Naive thymus-derived CD8-positive, alpha-beta T cell (primary cell): Measurements from ENCODE around the gene ABCA1. TPM values are rescaled to one million over a fixed set of nuclear protein-coding genes. Genes with fewer than 3 reads are reported as not detected.

Experiments used
- ATAC-seq, 2 donors: fragments of 150-1000 bp; cut with Tn5 transposase in 1 of 2; sonication (Bioruptor Pico), chemical (Tn5 transposase) in 1 of 2; 1 replicate in 1 of 2; 2 replicates in 1 of 2; pipeline ENCODE4 v1.10.0; 2021; ENCODE audit warnings: mild to moderate bottlenecking in 2 of 2, moderate library complexity in 2 of 2
- POLR2A ChIA-PET: fragments of 350-600 bp; sonication (Branson Sonifier 250); formaldehyde crosslinking; loops from one replicate; lab custom pipeline; 2021; ENCODE audit warnings: antibody characterized with exemption; lab: Charles Lee
- DNase-seq, 10 donors: peaks; one replicate each; pipeline versions ENCODE4 v3.0.0 to v3.0.0-alpha.2; 2020 to 2022
- H3K27ac Mint-ChIP-seq, 10 donors: one replicate each; pipeline ENCODE4 v1.8.0; 2020 to 2022; ENCODE audit warnings: mild to moderate bottlenecking in 10 of 10, mixed read lengths in 10 of 10, moderate library complexity in 4 of 10, inconsistent platforms in 1 of 10
- H3K27me3 Mint-ChIP-seq, 5 donors: one replicate each; pipeline ENCODE4 v1.8.0; 2021 to 2022; ENCODE audit warnings: mixed read lengths in 5 of 5
- H3K36me3 Mint-ChIP-seq, 3 donors: one replicate each; pipeline ENCODE4 v1.8.0; 2020 to 2022; ENCODE audit warnings: mixed read lengths in 3 of 3, mild to moderate bottlenecking in 2 of 3, inconsistent platforms in 1 of 3
- H3K4me1 Mint-ChIP-seq, 4 donors: one replicate each; pipeline ENCODE4 v1.8.0; 2021 to 2022; ENCODE audit warnings: mixed read lengths in 4 of 4
- H3K4me3 Mint-ChIP-seq, 10 donors: one replicate each; pipeline ENCODE4 v1.8.0; 2020 to 2022; ENCODE audit warnings: mild to moderate bottlenecking in 10 of 10, mixed read lengths in 10 of 10, moderate library complexity in 6 of 10, inconsistent platforms in 1 of 10
- H3K9me3 Mint-ChIP-seq, 9 donors: one replicate each; pipeline ENCODE4 v1.8.0; 2020 to 2022; ENCODE audit warnings: mixed read lengths in 9 of 9, mild to moderate bottlenecking in 3 of 9, inconsistent platforms in 1 of 9, moderate library complexity in 1 of 9
- polyA plus RNA-seq, 3 donors: library from polyadenylated mRNA; unstranded; fragments of 300-500 nt; fragmentation: Illumina TruSeq; gene quantifications; one replicate each; pipeline ENCODE4 v1.2.3, GENCODE V29; 2021
- total RNA-seq, 8 experiments: library from RNA in 2 of 8; stranded (reverse) in 2 of 8; gene quantifications; one replicate each; pipeline ENCODE4 v1.2.3 and lab custom pipeline; 2021 to 2026

The ABCA1 gene
- total and polyA plus RNA-seq, 5 experiments from 2014 or later: 0.13 to 0.93 (median 0.43) TPM; not detected in 1

GRCh38 chr9:104871961-104872527 lies 55.9 kb downstream of the ABCA1 start:
- H3K4me1 Mint-ChIP-seq: peaks cover 0 to 20% (median 0%) of the 10 kb centered on the region in 4 donors
- peaks cover 0 to 4% (median 0%) of the 10 kb centered on the region in 9 donors for H3K9me3 Mint-ChIP-seq
- H3K27me3 Mint-ChIP-seq: no peaks in the 10 kb centered on the region
- no peak overlapping the region for H3K4me3 Mint-ChIP-seq
- DNase-seq (no peak), ATAC-seq (no peak)
- peaks cover 0 to 26% (median 6%) of the 10 kb centered on the region in 3 donors for H3K36me3 Mint-ChIP-seq
- H3K27ac Mint-ChIP-seq: no peak overlapping the region
- POLR2A ChIA-PET: interaction anchor here (0.6 kb wide), 1 partner anchor 11 kb away, joined by 4 read pairs; no protein-coding TSS in a partner anchor

GRCh38 chr9:104869811-104870210 lies 58.1 kb downstream of the ABCA1 start:
- Mint-ChIP-seq H3K4me3 (no peak overlapping the region), H3K27me3 (no peaks in the 10 kb centered on the region), H3K9me3 (peaks cover 0 to 4% (median 0%) of the 10 kb centered on the region in 9 donors), H3K27ac (no peak overlapping the region), H3K36me3 (peaks cover 0 to 13% (median 6%) of the 10 kb centered on the region in 3 donors), H3K4me1 (peaks cover 0 to 20% (median 0%) of the 10 kb centered on the region in 4 donors)
- POLR2A ChIA-PET: no interaction called here
- ATAC-seq (no peak), DNase-seq (no peak)

GRCh38 chr9:104868687-104869404 lies 59.1 kb downstream of the ABCA1 start:
- DNase-seq (no peak), ATAC-seq (no peak)
- H3K9me3 Mint-ChIP-seq: peaks cover 0 to 1% (median 0%) of the 10 kb centered on the region in 9 donors
- peak overlapping the region in 2 of 10 donors; percentile 19 to 21 for H3K27ac Mint-ChIP-seq
- peaks cover 0 to 13% (median 6%) of the 10 kb centered on the region in 3 donors for H3K36me3 Mint-ChIP-seq
- H3K4me3 Mint-ChIP-seq: peak overlapping the region in 1 of 10 donors; percentile 24
- H3K27me3 Mint-ChIP-seq: no peaks in the 10 kb centered on the region
- H3K4me1 Mint-ChIP-seq: peaks cover 0 to 23% (median 0%) of the 10 kb centered on the region in 4 donors
- POLR2A ChIA-PET: no interaction called here

GRCh38 chr9:104868303-104868686 lies 59.7 kb downstream of the ABCA1 start:
- ATAC-seq: no peak
- no peak for DNase-seq
- POLR2A ChIA-PET: no interaction called here
- Mint-ChIP-seq H3K4me3 (peak overlapping the region in 1 of 10 donors; percentile 24), H3K36me3 (peaks cover 0 to 10% (median 6%) of the 10 kb centered on the region in 3 donors), H3K9me3 (no peaks in the 10 kb centered on the region), H3K27ac (no peak overlapping the region), H3K27me3 (no peaks in the 10 kb centered on the region), H3K4me1 (peaks cover under 1 to 25% (median 3%) of the 10 kb centered on the region in 4 donors)

- H3K36me3 Mint-ChIP-seq: peaks cover 0 to 6% (median 4%) of the 10 kb centered on the region in 3 donors
- H3K4me3 Mint-ChIP-seq: no peak overlapping the region
- peaks cover 4 to 27% (median 6%) of the 10 kb centered on the region in 4 donors for H3K4me1 Mint-ChIP-seq
- H3K27ac Mint-ChIP-seq: no peak overlapping the region
- ATAC-seq (no peak), DNase-seq (no peak)
- no peaks in the 10 kb centered on the region for H3K27me3 Mint-ChIP-seq
- H3K9me3 Mint-ChIP-seq: no peaks in the 10 kb centered on the region
- POLR2A ChIA-PET: no interaction called here
These were observed 61.8 kb downstream of the ABCA1 start for GRCh38 chr9:104866191-104866590.

DNA sequence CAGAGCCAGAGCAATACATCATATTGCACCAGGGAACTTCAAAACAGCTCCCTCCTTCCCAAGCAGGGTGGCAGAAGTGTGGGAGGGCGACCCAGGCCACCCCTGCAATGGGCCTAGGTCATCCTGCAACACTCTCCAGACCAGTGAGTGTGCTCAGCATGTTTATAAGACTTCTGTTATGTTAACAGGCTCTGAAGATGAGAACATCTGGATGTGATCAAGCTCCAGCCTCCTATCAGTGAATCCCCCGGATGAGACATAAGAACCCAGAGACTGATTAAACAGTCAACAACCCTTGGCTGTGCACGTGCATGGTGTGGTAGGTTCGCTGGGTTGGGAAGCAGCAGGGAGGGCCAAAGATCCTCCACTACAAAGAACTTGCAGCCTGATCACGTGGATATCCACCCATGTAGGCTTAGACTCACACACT lies 63.3 kb downstream of the ABCA1 start:
- Mint-ChIP-seq H3K36me3 (peaks cover 0 to 7% (median 7%) of the 10 kb centered on the region in 3 donors), H3K27me3 (no peaks in the 10 kb centered on the region), H3K4me3 (no peak overlapping the region), H3K9me3 (no peaks in the 10 kb centered on the region), H3K4me1 (peaks cover 4 to 37% (median 6%) of the 10 kb centered on the region in 4 donors), H3K27ac (no peak overlapping the region)
- ATAC-seq: no peak
- POLR2A ChIA-PET: no interaction called here
- no peak for DNase-seq

DNA sequence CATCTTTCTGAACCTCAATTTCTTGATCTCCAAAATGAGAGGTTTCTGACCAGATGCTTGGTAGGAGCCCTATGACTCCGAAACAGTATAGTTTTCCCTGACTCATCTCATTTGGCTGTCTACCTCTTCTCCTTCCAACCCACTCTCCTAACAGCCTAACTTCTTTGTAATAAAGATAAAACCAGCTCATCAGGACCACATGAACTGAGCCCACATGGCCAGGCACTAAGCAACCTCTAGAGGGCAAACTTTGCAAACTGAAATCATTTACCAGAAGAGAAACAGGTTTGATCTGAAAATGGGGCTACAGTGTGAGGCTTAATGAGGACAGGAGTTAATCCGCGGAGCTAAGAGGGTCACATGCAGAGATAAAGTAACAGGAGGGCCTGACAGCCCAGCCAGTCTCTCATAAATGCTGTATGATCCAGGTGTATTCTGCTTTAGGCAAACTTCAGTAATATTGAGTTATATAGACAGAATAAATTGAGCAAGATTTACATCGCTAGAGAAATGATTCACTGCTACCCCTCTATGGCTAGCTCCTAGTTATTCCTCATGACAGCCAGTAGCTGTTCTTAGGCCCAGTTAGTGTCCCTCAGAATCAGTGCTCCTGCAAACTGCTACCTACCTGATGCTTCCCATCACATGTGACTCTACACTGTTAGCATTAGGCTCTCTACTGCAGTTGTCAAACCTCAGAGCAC lies 64.6 kb downstream of the ABCA1 start:
- Mint-ChIP-seq H3K36me3 (peaks cover 0 to 11% (median 6%) of the 10 kb centered on the region in 3 donors), H3K9me3 (no peaks in the 10 kb centered on the region), H3K4me3 (no peak overlapping the region), H3K27me3 (no peaks in the 10 kb centered on the region), H3K27ac (no peak overlapping the region), H3K4me1 (peaks cover 4 to 26% (median 6%) of the 10 kb centered on the region in 4 donors)
- DNase-seq: peak in 8 of 10 donors; percentile 12 to 71 (median 48)
- peak; percentile 85 to 87 for ATAC-seq
- POLR2A ChIA-PET: interaction anchor here (0.6 to 1.2 kb wide), 2 partner anchors 552 to 584 kb away, joined by 3 to 5 read pairs; no protein-coding TSS in a partner anchor

- no peak for ATAC-seq
- Mint-ChIP-seq H3K9me3 (no peaks in the 10 kb centered on the region), H3K4me1 (peaks cover 4 to 24% (median 6%) of the 10 kb centered on the region in 4 donors), H3K4me3 (no peak overlapping the region), H3K36me3 (peaks cover 0 to 23% (median 16%) of the 10 kb centered on the region in 3 donors), H3K27me3 (no peaks in the 10 kb centered on the region), H3K27ac (no peak overlapping the region)
- POLR2A ChIA-PET: interaction anchor here (0.7 kb wide), 1 partner anchor 10 kb away, joined by 4 read pairs; no protein-coding TSS in a partner anchor
- no peak for DNase-seq
These were observed 66.6 kb downstream of the ABCA1 start for GRCh38 chr9:104861397-104861796.

DNA sequence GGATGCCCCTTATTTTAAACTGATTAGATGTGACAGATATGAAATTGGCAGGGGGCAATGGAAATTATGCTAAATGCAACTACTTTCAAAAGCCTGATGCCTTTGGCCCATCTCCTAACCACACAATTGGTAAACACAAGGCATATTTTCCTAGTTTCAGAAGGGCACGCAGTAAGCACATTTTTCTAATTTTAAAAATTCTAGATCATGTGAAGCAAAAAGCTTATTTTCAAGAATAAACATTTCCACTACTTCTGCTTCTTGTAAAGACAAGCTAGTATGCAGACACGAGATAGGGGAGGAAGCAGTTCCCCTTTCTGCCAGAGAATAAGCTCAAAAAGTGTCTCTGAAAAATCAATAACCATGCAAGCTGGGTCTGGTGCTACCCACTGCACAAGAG lies 67.7 kb downstream of the ABCA1 start:
- H3K9me3 Mint-ChIP-seq: no peaks in the 10 kb centered on the region

GRCh38 chr9:104858846-104859245 lies 69.1 kb downstream of the ABCA1 start:
- Mint-ChIP-seq H3K9me3 (no peaks in the 10 kb centered on the region), H3K4me1 (peaks cover 4 to 21% (median 6%) of the 10 kb centered on the region in 4 donors), H3K27me3 (no peaks in the 10 kb centered on the region), H3K36me3 (peaks cover 0 to 35% (median 30%) of the 10 kb centered on the region in 3 donors), H3K27ac (no peak overlapping the region), H3K4me3 (no peak overlapping the region)
- ATAC-seq (no peak), DNase-seq (no peak)
- POLR2A ChIA-PET: no interaction called here

More for the DNA sequence above, 67.7 kb downstream of the ABCA1 start:
- Mint-ChIP-seq H3K27ac (peak overlapping the region in 2 of 10 donors; percentile 13 to 34), H3K27me3 (no peaks in the 10 kb centered on the region), H3K36me3 (peaks cover 0 to 29% (median 25%) of the 10 kb centered on the region in 3 donors), H3K4me3 (no peak overlapping the region), H3K4me1 (peaks cover 4 to 24% (median 6%) of the 10 kb centered on the region in 4 donors)
- ATAC-seq: no peak
- POLR2A ChIA-PET: no interaction called here
- no peak for DNase-seq

GRCh38 chr9:104858271-104858670 lies 69.7 kb downstream of the ABCA1 start:
- DNase-seq: no peak
- Mint-ChIP-seq H3K36me3 (peaks cover 0 to 35% (median 32%) of the 10 kb centered on the region in 3 donors), H3K27me3 (no peaks in the 10 kb centered on the region), H3K27ac (no peak overlapping the region), H3K4me3 (no peak overlapping the region), H3K4me1 (peaks cover 2 to 15% (median 3%) of the 10 kb centered on the region in 4 donors), H3K9me3 (no peaks in the 10 kb centered on the region)
- POLR2A ChIA-PET: no interaction called here
- ATAC-seq: no peak

GRCh38 chr9:104856413-104856941 lies 71.5 kb downstream of the ABCA1 start:
- H3K9me3 Mint-ChIP-seq: no peaks in the 10 kb centered on the region
- POLR2A ChIA-PET: no interaction called here
- peak overlapping the region in 1 of 10 donors; percentile 13 for H3K27ac Mint-ChIP-seq
- DNase-seq (no peak), ATAC-seq (no peak)
- H3K4me3 Mint-ChIP-seq: no peak overlapping the region
- peaks cover 0 to 38% (median 32%) of the 10 kb centered on the region in 3 donors for H3K36me3 Mint-ChIP-seq
- peaks cover 0 to 10% (median 0%) of the 10 kb centered on the region in 4 donors for H3K4me1 Mint-ChIP-seq
- no peaks in the 10 kb centered on the region for H3K27me3 Mint-ChIP-seq
